ENCODE data around the gene ACTN4.

GRCh38 chr19:38686530-38686888, 39.1 kb downstream of the ACTN4 start:
- TF ChIP-seq CTCF (conservative IDR thresholded peaks at IDR 0.05; ENCODE audit: low read length): no peak
- no peak for TF ChIP-seq EZH2phosphoT487 (IDR thresholded peaks at IDR 0.05; ENCODE audit: borderline replicate concordance)
